ENCODE measurements around the gene EARS2. TPM values are rescaled to one million over a fixed set of nuclear protein-coding genes. Genes with fewer than 3 reads are reported as not detected.

The EARS2 gene
- total RNA-seq, 1 donor from 2014 or later = 29.0 TPM

GRCh38 chr16:23502466-23502865 is 54.7 kb downstream of the EARS2 start:
- no peak for DNase-seq (ENCODE audit: low spot score in 2 of 2, unreplicated experiment in 2 of 2)
- Mint-ChIP-seq H3K27ac (no peak overlapping the region), H3K36me3 (no peaks in the 10 kb centered on the region), H3K4me1 (peaks cover 12% of the 10 kb centered on the region), H3K4me3 (no peak overlapping the region), H3K9me3 (no peaks in the 10 kb centered on the region), H3K27me3 (ENCODE audit: low read depth) (no peaks in the 10 kb centered on the region)
- TF ChIP-seq CTCF (IDR thresholded peaks at IDR 0.05; ENCODE audit: unreplicated experiment) = no peak

GRCh38 chr16:23501291-23501690 is 55.9 kb downstream of the EARS2 start:
- peaks cover 14% of the 10 kb centered on the region for H3K4me1 Mint-ChIP-seq
- no peak for TF ChIP-seq CTCF (IDR thresholded peaks at IDR 0.05; ENCODE audit: unreplicated experiment)

GRCh38 chr16:23500862-23501225 is 56.3 kb downstream of the EARS2 start:
- H3K36me3 Mint-ChIP-seq = no peaks in the 10 kb centered on the region
- no peaks in the 10 kb centered on the region for H3K9me3 Mint-ChIP-seq
- H3K27ac Mint-ChIP-seq = no peak overlapping the region
- no peak for TF ChIP-seq CTCF (IDR thresholded peaks at IDR 0.05; ENCODE audit: unreplicated experiment)
- H3K4me3 Mint-ChIP-seq = no peak overlapping the region
- H3K4me1 Mint-ChIP-seq = peaks cover 11% of the 10 kb centered on the region
- DNase-seq (ENCODE audit: low spot score in 2 of 2, unreplicated experiment in 2 of 2) = no peak
- no peaks in the 10 kb centered on the region for H3K27me3 Mint-ChIP-seq (ENCODE audit: low read depth)

More at GRCh38 chr16:23501291-23501690, 55.9 kb downstream of the EARS2 start:
- Mint-ChIP-seq H3K9me3 (no peaks in the 10 kb centered on the region), H3K36me3 (no peaks in the 10 kb centered on the region), H3K27ac (no peak overlapping the region), H3K27me3 (ENCODE audit: low read depth) (no peaks in the 10 kb centered on the region), H3K4me3 (no peak overlapping the region)
- no peak for DNase-seq (ENCODE audit: low spot score in 2 of 2, unreplicated experiment in 2 of 2)

DNA sequence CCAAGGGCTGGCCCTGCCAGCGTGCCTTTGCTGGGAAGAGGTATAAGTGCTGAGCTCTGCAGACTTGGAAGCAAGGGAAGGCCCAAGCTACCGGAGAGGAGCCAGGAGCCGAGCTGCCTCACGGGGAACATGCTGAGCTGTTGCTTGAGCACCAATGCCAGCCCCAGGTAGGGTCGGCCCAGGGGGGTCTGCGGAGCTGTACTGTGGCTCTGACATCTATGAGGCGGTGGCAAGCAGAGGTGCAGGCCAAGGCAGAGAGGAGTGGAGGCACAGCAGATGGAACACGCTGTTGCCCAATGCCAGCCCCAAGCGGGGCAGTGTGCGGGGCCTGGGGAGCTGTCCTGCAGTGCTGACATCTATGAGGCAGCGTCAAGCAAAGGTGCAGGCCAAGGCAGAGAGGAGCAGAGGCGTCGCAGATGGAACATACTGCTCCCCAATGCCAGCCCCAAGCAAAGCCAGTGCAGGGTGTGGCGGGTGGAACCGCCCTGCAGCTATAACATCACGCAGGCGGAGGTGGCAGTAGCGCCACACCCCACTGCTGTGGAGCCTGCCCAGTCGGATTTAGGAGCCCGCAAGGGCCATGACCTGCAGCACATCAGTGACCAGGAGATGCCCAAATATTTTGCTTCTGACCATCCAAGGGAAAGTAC is 56.8 kb downstream of the EARS2 start:
- Mint-ChIP-seq H3K4me1 (peaks cover 11% of the 10 kb centered on the region), H3K4me3 (no peak overlapping the region)
- DNase-seq (ENCODE audit: low spot score in 2 of 2, unreplicated experiment in 2 of 2) = no peak

GRCh38 chr16:23499801-23500200 is 57.3 kb downstream of the EARS2 start:
- Mint-ChIP-seq H3K4me3 (no peak overlapping the region), H3K4me1 (peaks cover 11% of the 10 kb centered on the region), H3K27ac (no peak overlapping the region), H3K27me3 (ENCODE audit: low read depth) (no peaks in the 10 kb centered on the region), H3K9me3 (no peaks in the 10 kb centered on the region), H3K36me3 (no peaks in the 10 kb centered on the region)
- DNase-seq (ENCODE audit: low spot score in 2 of 2, unreplicated experiment in 2 of 2) = no peak
- no peak for TF ChIP-seq CTCF (IDR thresholded peaks at IDR 0.05; ENCODE audit: unreplicated experiment)

More for the DNA sequence above, 56.8 kb downstream of the EARS2 start:
- H3K27me3 Mint-ChIP-seq (ENCODE audit: low read depth) = no peaks in the 10 kb centered on the region
- no peak for TF ChIP-seq CTCF (IDR thresholded peaks at IDR 0.05; ENCODE audit: unreplicated experiment)
- no peaks in the 10 kb centered on the region for H3K9me3 Mint-ChIP-seq
- H3K36me3 Mint-ChIP-seq = no peaks in the 10 kb centered on the region
- H3K27ac Mint-ChIP-seq = no peak overlapping the region

DNA sequence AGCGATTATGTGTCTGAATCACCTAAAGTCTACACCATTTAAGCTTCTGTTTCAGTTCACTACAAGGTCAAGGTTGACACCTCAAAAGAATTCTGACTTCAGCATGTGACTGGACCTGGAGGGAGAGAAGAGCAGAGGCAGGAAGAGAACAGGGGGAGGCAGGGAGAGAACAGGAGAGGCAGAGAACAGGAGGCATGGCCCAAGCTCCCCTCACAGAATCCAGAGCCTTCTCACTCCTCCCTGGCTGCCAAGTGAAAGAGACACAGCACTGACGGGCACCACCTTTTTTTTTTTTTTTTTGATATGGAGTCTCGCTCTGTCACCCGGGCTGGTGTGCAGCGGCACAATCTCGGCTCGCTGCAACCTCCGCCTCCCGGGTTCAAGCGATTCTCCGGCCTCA is 58.3 kb downstream of the EARS2 start:
- H3K36me3 Mint-ChIP-seq = peaks cover 2% of the 10 kb centered on the region
- H3K27me3 Mint-ChIP-seq (ENCODE audit: low read depth) = no peaks in the 10 kb centered on the region
- H3K9me3 Mint-ChIP-seq = no peaks in the 10 kb centered on the region
- DNase-seq (ENCODE audit: low spot score in 2 of 2, unreplicated experiment in 2 of 2) = no peak
- H3K4me1 Mint-ChIP-seq = peaks cover 11% of the 10 kb centered on the region
- H3K4me3 Mint-ChIP-seq = no peak overlapping the region
- TF ChIP-seq CTCF (IDR thresholded peaks at IDR 0.05; ENCODE audit: unreplicated experiment) = no peak
- H3K27ac Mint-ChIP-seq = no peak overlapping the region
